Measurements from ENCODE around the gene C1RL. TPM values are rescaled to one million over a fixed set of nuclear protein-coding genes. Genes with fewer than 3 reads are reported as not detected.

Gene C1RL
- total RNA-seq, 1 experiment from 2014 or later, result 17.7 TPM

DNA sequence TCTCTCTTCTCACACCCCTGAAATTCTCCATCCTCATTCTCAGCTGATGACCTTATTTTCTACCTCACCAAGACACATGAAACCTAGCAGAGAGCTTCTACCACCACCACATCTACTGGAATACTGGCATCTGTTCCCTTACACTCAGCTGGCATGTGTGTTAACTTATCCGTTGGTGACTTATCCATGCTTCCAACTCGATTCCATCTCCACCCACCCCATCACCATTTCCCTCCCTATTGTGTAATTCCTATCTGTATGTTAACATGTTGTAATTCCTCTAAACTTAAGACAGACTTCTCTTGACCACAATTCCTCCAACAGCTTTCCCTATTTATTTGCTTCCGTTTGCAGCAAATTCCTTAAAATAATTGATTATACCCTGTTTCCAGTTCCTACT lies 33.1 kb downstream of the C1RL start:
- H3K4me1 Mint-ChIP-seq, result no peaks in the 10 kb centered on the region
- ChIA-PET POLR2A (no interaction called here), CTCF (interaction anchor here (0.7 kb wide), 1 partner anchor 33 kb away, joined by 3 read pairs; no protein-coding TSS in a partner anchor)
- no peak for DNase-seq (ENCODE audit: low spot score)
- H3K9me3 Mint-ChIP-seq, result no peaks in the 10 kb centered on the region
- no peak for ATAC-seq
- no peak for TF ChIP-seq ZNF263 (CRISPR knock-in tag; IDR thresholded peaks at IDR 0.05; ENCODE audit: low read depth)
- no peak for TF ChIP-seq ZNF416 (CRISPR knock-in tag; IDR thresholded peaks at IDR 0.05)
- no peak for TF ChIP-seq NR2C2 (CRISPR knock-in tag; IDR thresholded peaks at IDR 0.05)
- no peak for TF ChIP-seq ZNF512 (CRISPR knock-in tag; IDR thresholded peaks at IDR 0.05; ENCODE audit: borderline replicate concordance)
- TF ChIP-seq, protein P1, sequence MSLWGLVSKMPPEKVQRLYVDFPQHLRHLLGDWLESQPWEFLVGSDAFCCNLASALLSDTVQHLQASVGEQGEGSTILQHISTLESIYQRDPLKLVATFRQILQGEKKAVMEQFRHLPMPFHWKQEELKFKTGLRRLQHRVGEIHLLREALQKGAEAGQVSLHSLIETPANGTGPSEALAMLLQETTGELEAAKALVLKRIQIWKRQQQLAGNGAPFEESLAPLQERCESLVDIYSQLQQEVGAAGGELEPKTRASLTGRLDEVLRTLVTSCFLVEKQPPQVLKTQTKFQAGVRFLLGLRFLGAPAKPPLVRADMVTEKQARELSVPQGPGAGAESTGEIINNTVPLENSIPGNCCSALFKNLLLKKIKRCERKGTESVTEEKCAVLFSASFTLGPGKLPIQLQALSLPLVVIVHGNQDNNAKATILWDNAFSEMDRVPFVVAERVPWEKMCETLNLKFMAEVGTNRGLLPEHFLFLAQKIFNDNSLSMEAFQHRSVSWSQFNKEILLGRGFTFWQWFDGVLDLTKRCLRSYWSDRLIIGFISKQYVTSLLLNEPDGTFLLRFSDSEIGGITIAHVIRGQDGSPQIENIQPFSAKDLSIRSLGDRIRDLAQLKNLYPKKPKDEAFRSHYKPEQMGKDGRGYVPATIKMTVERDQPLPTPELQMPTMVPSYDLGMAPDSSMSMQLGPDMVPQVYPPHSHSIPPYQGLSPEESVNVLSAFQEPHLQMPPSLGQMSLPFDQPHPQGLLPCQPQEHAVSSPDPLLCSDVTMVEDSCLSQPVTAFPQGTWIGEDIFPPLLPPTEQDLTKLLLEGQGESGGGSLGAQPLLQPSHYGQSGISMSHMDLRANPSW (CRISPR knock-in tag; conservative IDR thresholded peaks at IDR 0.05; ENCODE audit: low read depth), result no peak
- no peak for TF ChIP-seq CREM (CRISPR knock-in tag; IDR thresholded peaks at IDR 0.05)
- TF ChIP-seq TEAD4 (CRISPR knock-in tag; IDR thresholded peaks at IDR 0.05), result no peak
- TF ChIP-seq, protein P2, sequence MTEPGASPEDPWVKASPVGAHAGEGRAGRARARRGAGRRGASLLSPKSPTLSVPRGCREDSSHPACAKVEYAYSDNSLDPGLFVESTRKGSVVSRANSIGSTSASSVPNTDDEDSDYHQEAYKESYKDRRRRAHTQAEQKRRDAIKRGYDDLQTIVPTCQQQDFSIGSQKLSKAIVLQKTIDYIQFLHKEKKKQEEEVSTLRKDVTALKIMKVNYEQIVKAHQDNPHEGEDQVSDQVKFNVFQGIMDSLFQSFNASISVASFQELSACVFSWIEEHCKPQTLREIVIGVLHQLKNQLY (CRISPR knock-in tag; IDR thresholded peaks at IDR 0.05), result no peak
- TF ChIP-seq JAZF1 (CRISPR knock-in tag; IDR thresholded peaks at IDR 0.05), result no peak
- no peak for TF ChIP-seq TCF7 (CRISPR knock-in tag; IDR thresholded peaks at IDR 0.05; ENCODE audit: low read depth)
- no peak for TF ChIP-seq HMGA2 (CRISPR knock-in tag; IDR thresholded peaks at IDR 0.05)
- TF ChIP-seq, protein P3, sequence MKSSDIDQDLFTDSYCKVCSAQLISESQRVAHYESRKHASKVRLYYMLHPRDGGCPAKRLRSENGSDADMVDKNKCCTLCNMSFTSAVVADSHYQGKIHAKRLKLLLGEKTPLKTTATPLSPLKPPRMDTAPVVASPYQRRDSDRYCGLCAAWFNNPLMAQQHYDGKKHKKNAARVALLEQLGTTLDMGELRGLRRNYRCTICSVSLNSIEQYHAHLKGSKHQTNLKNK (CRISPR knock-in tag; IDR thresholded peaks at IDR 0.05), result no peak
- TF ChIP-seq ESRRA (CRISPR knock-in tag; IDR thresholded peaks at IDR 0.05; ENCODE audit: borderline replicate concordance), result no peak
- TF ChIP-seq RELA (CRISPR knock-in tag; IDR thresholded peaks at IDR 0.05; ENCODE audit: borderline replicate concordance), result no peak
- no peak for TF ChIP-seq SOX15 (CRISPR knock-in tag; IDR thresholded peaks at IDR 0.05)
- TF ChIP-seq NR3C1 (CRISPR knock-in tag; conservative IDR thresholded peaks at IDR 0.05; ENCODE audit: low read depth), result no peak
- TF ChIP-seq, protein P4, sequence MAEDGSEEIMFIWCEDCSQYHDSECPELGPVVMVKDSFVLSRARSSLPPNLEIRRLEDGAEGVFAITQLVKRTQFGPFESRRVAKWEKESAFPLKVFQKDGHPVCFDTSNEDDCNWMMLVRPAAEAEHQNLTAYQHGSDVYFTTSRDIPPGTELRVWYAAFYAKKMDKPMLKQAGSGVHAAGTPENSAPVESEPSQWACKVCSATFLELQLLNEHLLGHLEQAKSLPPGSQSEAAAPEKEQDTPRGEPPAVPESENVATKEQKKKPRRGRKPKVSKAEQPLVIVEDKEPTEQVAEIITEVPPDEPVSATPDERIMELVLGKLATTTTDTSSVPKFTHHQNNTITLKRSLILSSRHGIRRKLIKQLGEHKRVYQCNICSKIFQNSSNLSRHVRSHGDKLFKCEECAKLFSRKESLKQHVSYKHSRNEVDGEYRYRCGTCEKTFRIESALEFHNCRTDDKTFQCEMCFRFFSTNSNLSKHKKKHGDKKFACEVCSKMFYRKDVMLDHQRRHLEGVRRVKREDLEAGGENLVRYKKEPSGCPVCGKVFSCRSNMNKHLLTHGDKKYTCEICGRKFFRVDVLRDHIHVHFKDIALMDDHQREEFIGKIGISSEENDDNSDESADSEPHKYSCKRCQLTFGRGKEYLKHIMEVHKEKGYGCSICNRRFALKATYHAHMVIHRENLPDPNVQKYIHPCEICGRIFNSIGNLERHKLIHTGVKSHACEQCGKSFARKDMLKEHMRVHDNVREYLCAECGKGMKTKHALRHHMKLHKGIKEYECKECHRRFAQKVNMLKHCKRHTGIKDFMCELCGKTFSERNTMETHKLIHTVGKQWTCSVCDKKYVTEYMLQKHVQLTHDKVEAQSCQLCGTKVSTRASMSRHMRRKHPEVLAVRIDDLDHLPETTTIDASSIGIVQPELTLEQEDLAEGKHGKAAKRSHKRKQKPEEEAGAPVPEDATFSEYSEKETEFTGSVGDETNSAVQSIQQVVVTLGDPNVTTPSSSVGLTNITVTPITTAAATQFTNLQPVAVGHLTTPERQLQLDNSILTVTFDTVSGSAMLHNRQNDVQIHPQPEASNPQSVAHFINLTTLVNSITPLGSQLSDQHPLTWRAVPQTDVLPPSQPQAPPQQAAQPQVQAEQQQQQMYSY (CRISPR knock-in tag; IDR thresholded peaks at IDR 0.05), result no peak
- TF ChIP-seq SMAD3 (CRISPR knock-in tag; IDR thresholded peaks at IDR 0.05; ENCODE audit: borderline replicate concordance), result no peak
- H3K27me3 Mint-ChIP-seq (ENCODE audit: low read depth), result peaks cover 7% of the 10 kb centered on the region; the same call in 1 of the 2 replicates
- H3K27ac Mint-ChIP-seq, result no peak overlapping the region
- no peaks in the 10 kb centered on the region for H3K36me3 Mint-ChIP-seq
- H3K4me3 Mint-ChIP-seq, result no peak overlapping the region

Measured in WTC11 (cell line).